ENCODE data around the gene ANKRD45.
"Not testable (repeated sequence)": the region's sequence is repeated elsewhere in the genome, so short reads cannot be mapped to it uniquely, and the experiment has no call there.

The ANKRD45 gene

GRCh38 chr1:173601588-173601987 lies 68.1 kb downstream of the ANKRD45 start:
- TF ChIP-seq CTCF (conservative IDR thresholded peaks at IDR 0.05) (no peak), ZFX (IDR thresholded peaks at IDR 0.05) (no peak)
- H3K27ac ChIP-seq, result no peak overlapping the region

- H3K27ac ChIP-seq, result no peak overlapping the region
- TF ChIP-seq CTCF (conservative IDR thresholded peaks at IDR 0.05) (no peak), ZFX (IDR thresholded peaks at IDR 0.05) (no peak)
Observed at GRCh38 chr1:173596097-173596825, 73.4 kb downstream of the ANKRD45 start.

GRCh38 chr1:173591138-173591537 lies 78.5 kb downstream of the ANKRD45 start:
- H3K27ac ChIP-seq, result not testable (repeated sequence)

- no peak overlapping the region for H3K27ac ChIP-seq
- TF ChIP-seq CTCF (conservative IDR thresholded peaks at IDR 0.05) (no peak), ZFX (IDR thresholded peaks at IDR 0.05) (no peak)
Observed at GRCh38 chr1:173590557-173590956, 79.1 kb downstream of the ANKRD45 start.

- no peak overlapping the region for H3K27ac ChIP-seq
- no peak for TF ChIP-seq CTCF (conservative IDR thresholded peaks at IDR 0.05)
- TF ChIP-seq ZFX (IDR thresholded peaks at IDR 0.05), result no peak
Observed at GRCh38 chr1:173581383-173582079, 88.1 kb downstream of the ANKRD45 start.

GRCh38 chr1:173580658-173581057 lies 89.0 kb downstream of the ANKRD45 start:
- TF ChIP-seq ZFX (IDR thresholded peaks at IDR 0.05) (no peak), CTCF (conservative IDR thresholded peaks at IDR 0.05) (no peak)
- no peak overlapping the region for H3K27ac ChIP-seq

- no peak for TF ChIP-seq ZFX (IDR thresholded peaks at IDR 0.05)
- no peak for TF ChIP-seq CTCF (conservative IDR thresholded peaks at IDR 0.05)
- no peak overlapping the region for H3K27ac ChIP-seq
Observed at GRCh38 chr1:173580071-173580470, 89.6 kb downstream of the ANKRD45 start.
